HepG2 (cell line): ENCODE measurements around the gene TCEANC. TPM values are rescaled to one million over a fixed set of nuclear protein-coding genes. Genes with fewer than 3 reads are reported as not detected.

Experiments
- ATAC-seq: fragments of 200-7000 bp; cut with Tn5 transposase; 3 replicates; pipeline ENCODE4 v1.9.1; 2020; ENCODE audit warnings: mild to moderate bottlenecking, moderate library complexity
- BruUV-seq: library from RNA; stranded (reverse); fragments of 400-500 nt; replicated peaks from 2 replicates; lab custom pipeline; 2021; lab: Mats Ljungman, UMichigan
- CTCF ChIA-PET: fragments of 300-600 bp; formaldehyde crosslinking; extraction: SDS; loops from one replicate; lab custom pipeline; 2021; ENCODE audit warnings: low total read pairs, inconsistent platforms, low intra/inter-chr PET ratio; lab: Yijun Ruan, JAX
- POLR2A ChIA-PET: fragments of 350-600 bp; sonication (Branson Sonifier 250); formaldehyde crosslinking; loops from one replicate; lab custom pipeline; 2020; ENCODE audit warnings: antibody characterized with exemption, inconsistent platforms; lab: Yijun Ruan, JAX
- DNase-seq: peaks from one replicate; pipeline ENCODE4 v3.0.0-alpha.2; 2015; ENCODE audit warnings: low spot score
- FAIRE-seq: peaks from 3 replicates; lab custom pipeline; 2011; peaks lifted over from hg19 to GRCh38; lab: Jason Lieb, UNC
- H2AFZ ChIP-seq: one replicate; pipeline ENCODE4 v1.6.1; 2011; ENCODE audit warnings: low read length, inconsistent platforms
- H3K27ac ChIP-seq: fragments of 300-600 bp; 3 replicates; pipeline ENCODE4 v1.8.0; 2011; ENCODE audit warnings: mixed run types, mild to moderate bottlenecking, mixed read lengths, low read length, inconsistent platforms; ENCODE audit not compliant: insufficient read depth; ENCODE audit errors: extremely low read length
- H3K27me3 ChIP-seq, 2 experiments: fragments of 200-600 bp in 1 of 2; 2 replicates in 1 of 2; 3 replicates in 1 of 2; pipeline versions ENCODE4 v1.6.0 to v1.8.0; 2011; ENCODE audit warnings: low read length in 2 of 2, mild to moderate bottlenecking in 2 of 2, moderate library complexity in 2 of 2, inconsistent platforms in 1 of 2; ENCODE audit not compliant: insufficient read depth in 2 of 2, control insufficient read depth in 1 of 2
- H3K36me3 ChIP-seq, 2 experiments: fragments of 200-600 bp in 1 of 2; replicated peaks in 1 of 2; 2 replicates in 1 of 2; 3 replicates in 1 of 2; pipeline versions ENCODE4 v1.5.1 to v1.8.0; 2011; ENCODE audit warnings: low read length in 2 of 2, inconsistent platforms in 1 of 2; ENCODE audit not compliant: insufficient read depth in 2 of 2, control insufficient read depth in 1 of 2
- H3K4me1 ChIP-seq: 2 replicates; pipeline ENCODE4 v1.5.1; 2012; ENCODE audit warnings: low read length, inconsistent platforms; ENCODE audit not compliant: insufficient read depth
- H3K4me2 ChIP-seq: 2 replicates; pipeline ENCODE4 v1.6.0; 2011; ENCODE audit warnings: low read depth, low read length, inconsistent platforms
- H3K4me3 ChIP-seq, 3 experiments: fragments of 200-600 bp in 1 of 3; sonication (generic), shearing (Covaris generic) in 1 of 3; replicated peaks in 1 of 3; 2 replicates each; pipeline ENCODE4 v1.5.1; 2011 to 2016; ENCODE audit warnings: low read length in 3 of 3, inconsistent platforms in 2 of 3, low read depth in 2 of 3, mild to moderate bottlenecking in 2 of 3, control low read depth in 1 of 3, mixed read lengths in 1 of 3; ENCODE audit not compliant: insufficient read depth in 1 of 3
- H3K79me2 ChIP-seq: one replicate; pipeline ENCODE4 v1.6.1; 2011; ENCODE audit warnings: low read length, inconsistent platforms; ENCODE audit not compliant: insufficient read depth
- H3K9ac ChIP-seq: 2 replicates; pipeline ENCODE4 v1.6.0; 2011; ENCODE audit warnings: mild to moderate bottlenecking, low read depth, low read length, inconsistent platforms; ENCODE audit not compliant: insufficient read depth
- H3K9me3 ChIP-seq: 2 replicates; pipeline ENCODE4 v1.5.1; 2012; ENCODE audit warnings: mild to moderate bottlenecking, low read length
- H4K20me1 ChIP-seq: 2 replicates; pipeline ENCODE4 v1.6.0; 2011; ENCODE audit warnings: inconsistent platforms, mild to moderate bottlenecking, low read length, moderate library complexity; ENCODE audit not compliant: insufficient read depth
- DDIT3 ChIP-seq: sonication (generic); formaldehyde crosslinking; IDR thresholded peaks from 2 replicates; pipeline ENCODE4 v1.4.0; 2020; ENCODE audit warnings: mild to moderate bottlenecking, missing genetic modification reagents
- GATAD2A ChIP-seq: IDR thresholded peaks from 2 replicates; pipeline ENCODE4 v1.6.1; 2016
- HOXA5 ChIP-seq: sonication (generic); formaldehyde crosslinking; IDR thresholded peaks from 2 replicates; pipeline ENCODE4 v1.4.0; 2020; ENCODE audit warnings: missing genetic modification reagents
- NFKB2 ChIP-seq: sonication (generic); formaldehyde crosslinking; IDR thresholded peaks from 2 replicates; pipeline ENCODE4 v1.4.0; 2020; ENCODE audit warnings: missing genetic modification reagents, borderline replicate concordance
- NR1H2 ChIP-seq: sonication (generic); formaldehyde crosslinking; IDR thresholded peaks from 2 replicates; pipeline ENCODE4 v1.8.1; 2022; ENCODE audit warnings: low read depth, missing genetic modification reagents, borderline replicate concordance
- PREB ChIP-seq: sonication (generic); formaldehyde crosslinking; IDR thresholded peaks from 2 replicates; pipeline ENCODE4 v1.4.0; 2020; ENCODE audit warnings: missing genetic modification reagents
- STAT5B ChIP-seq: sonication (generic); formaldehyde crosslinking; IDR thresholded peaks from 2 replicates; pipeline ENCODE4 v1.4.0; 2020; ENCODE audit warnings: missing genetic modification reagents
- YY1 ChIP-seq: IDR thresholded peaks from 2 replicates; pipeline ENCODE4 v1.6.1; 2011; ENCODE audit warnings: low read length, low read depth, moderate library complexity, mild to moderate bottlenecking; ENCODE audit not compliant: insufficient read depth, insufficient replicate concordance
- WGBS: methylation state at CpG from one replicate; pipeline ENCODE4 v1.1.6; 2017; ENCODE audit warnings: low lambda C conversion rate; 5-methylcytosine and 5-hydroxymethylcytosine counted together
- in situ Hi-C: cut with HindIII; loops from 2 replicates; pipeline ENCODE4 v1.10.0; 2017; ENCODE audit warnings: low pct_unique_long_range_greater_than_20kb; ENCODE audit not compliant: extremely low pct_ligation_motif_present
- intact Hi-C: fragments of 100-400 bp; cut with micrococcal nuclease; formaldehyde crosslinking; loops from one replicate; pipeline ENCODE4 v1.10.0; 2022; ENCODE audit not compliant: unreplicated experiment
- polyA plus RNA-seq, 8 experiments: library from polyadenylated mRNA; depleted of rRNA in 3 of 8; stranded (reverse) in 7 of 8; unstranded in 1 of 8; fragments of >200 nt; fragmentation: Illumina TruSeq in 4 of 8; extraction: Trizol in 4 of 8; gene quantifications; 2 replicates each; pipeline versions ENCODE4 v1.2.1 to v1.2.3, GENCODE V29; 2011 to 2016; ENCODE audit warnings: low read depth in 4 of 8, missing spikeins in 1 of 8, mixed read lengths in 1 of 8; ENCODE audit not compliant: insufficient read depth in 1 of 8
- total RNA-seq, 5 experiments: library from RNA; depleted of rRNA; stranded (reverse); fragments of >200 nt; fragmentation: Illumina TruSeq; extraction: Trizol; gene quantifications; 2 replicates each; pipeline ENCODE4 v1.2.3, GENCODE V29; 2016; ENCODE audit warnings: low read depth in 1 of 5
- TF ChIP-seq, protein P1 (sequence below): sonication (generic); formaldehyde crosslinking; IDR thresholded peaks from 2 replicates; pipeline ENCODE4 v1.4.0; 2020; ENCODE audit warnings: missing genetic modification reagents

Gene TCEANC
- total and polyA plus RNA-seq, 2 of the 13 experiments (the other 11 are each of a cell fraction or from before 2014, with no cell fraction given): 0.51 to 0.97 TPM

DNA sequence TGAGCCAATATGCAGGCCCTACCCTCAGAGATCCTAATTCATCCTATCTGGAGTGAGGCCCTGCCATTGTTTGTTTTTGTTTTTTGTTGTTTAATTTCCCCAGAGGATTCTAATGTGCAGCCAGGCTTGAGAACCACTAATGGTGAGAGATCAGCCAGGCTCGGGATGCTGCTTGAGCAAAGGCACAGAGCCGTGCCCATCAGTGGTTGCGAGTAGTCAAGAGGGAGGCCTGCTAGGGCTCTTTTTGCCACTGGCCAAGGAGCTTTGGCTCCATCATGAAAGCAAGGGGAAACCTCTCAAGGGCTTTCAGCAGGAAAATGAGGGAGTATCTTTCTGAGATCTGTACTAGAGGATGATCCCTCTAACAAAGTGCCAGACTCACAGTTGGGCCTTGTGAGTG is 2.7 kb downstream of the TCEANC start:
- Histone ChIP-seq H3K4me3 (no peak overlapping the region), H3K9ac (no peak overlapping the region), H4K20me1 (no peaks in the 10 kb centered on the region), H3K27ac (no peak overlapping the region), H3K36me3 (no peaks in the 10 kb centered on the region), H3K4me2 (no peak overlapping the region), H2AFZ (no peak overlapping the region), H3K9me3 (no peaks in the 10 kb centered on the region), H3K27me3 (no peaks in the 10 kb centered on the region), H3K79me2 (no peaks in the 10 kb centered on the region), H3K4me1 (peaks cover 12% of the 10 kb centered on the region)
- in situ Hi-C loops (no loop called here), intact Hi-C loops (no loop called here)
- TF ChIP-seq DDIT3 (CRISPR knock-in tag): no peak
- TF ChIP-seq, protein P1, sequence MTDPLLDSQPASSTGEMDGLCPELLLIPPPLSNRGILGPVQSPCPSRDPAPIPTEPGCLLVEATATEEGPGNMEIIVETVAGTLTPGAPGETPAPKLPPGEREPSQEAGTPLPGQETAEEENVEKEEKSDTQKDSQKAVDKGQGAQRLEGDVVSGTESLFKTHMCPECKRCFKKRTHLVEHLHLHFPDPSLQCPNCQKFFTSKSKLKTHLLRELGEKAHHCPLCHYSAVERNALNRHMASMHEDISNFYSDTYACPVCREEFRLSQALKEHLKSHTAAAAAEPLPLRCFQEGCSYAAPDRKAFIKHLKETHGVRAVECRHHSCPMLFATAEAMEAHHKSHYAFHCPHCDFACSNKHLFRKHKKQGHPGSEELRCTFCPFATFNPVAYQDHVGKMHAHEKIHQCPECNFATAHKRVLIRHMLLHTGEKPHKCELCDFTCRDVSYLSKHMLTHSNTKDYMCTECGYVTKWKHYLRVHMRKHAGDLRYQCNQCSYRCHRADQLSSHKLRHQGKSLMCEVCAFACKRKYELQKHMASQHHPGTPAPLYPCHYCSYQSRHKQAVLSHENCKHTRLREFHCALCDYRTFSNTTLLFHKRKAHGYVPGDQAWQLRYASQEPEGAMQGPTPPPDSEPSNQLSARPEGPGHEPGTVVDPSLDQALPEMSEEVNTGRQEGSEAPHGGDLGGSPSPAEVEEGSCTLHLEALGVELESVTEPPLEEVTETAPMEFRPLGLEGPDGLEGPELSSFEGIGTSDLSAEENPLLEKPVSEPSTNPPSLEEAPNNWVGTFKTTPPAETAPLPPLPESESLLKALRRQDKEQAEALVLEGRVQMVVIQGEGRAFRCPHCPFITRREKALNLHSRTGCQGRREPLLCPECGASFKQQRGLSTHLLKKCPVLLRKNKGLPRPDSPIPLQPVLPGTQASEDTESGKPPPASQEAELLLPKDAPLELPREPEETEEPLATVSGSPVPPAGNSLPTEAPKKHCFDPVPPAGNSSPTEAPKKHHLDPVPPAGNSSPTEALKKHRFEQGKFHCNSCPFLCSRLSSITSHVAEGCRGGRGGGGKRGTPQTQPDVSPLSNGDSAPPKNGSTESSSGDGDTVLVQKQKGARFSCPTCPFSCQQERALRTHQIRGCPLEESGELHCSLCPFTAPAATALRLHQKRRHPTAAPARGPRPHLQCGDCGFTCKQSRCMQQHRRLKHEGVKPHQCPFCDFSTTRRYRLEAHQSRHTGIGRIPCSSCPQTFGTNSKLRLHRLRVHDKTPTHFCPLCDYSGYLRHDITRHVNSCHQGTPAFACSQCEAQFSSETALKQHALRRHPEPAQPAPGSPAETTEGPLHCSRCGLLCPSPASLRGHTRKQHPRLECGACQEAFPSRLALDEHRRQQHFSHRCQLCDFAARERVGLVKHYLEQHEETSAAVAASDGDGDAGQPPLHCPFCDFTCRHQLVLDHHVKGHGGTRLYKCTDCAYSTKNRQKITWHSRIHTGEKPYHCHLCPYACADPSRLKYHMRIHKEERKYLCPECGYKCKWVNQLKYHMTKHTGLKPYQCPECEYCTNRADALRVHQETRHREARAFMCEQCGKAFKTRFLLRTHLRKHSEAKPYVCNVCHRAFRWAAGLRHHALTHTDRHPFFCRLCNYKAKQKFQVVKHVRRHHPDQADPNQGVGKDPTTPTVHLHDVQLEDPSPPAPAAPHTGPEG (CRISPR knock-in tag): no peak
- no peak for TF ChIP-seq PREB (CRISPR knock-in tag)
- no peak for TF ChIP-seq GATAD2A (CRISPR knock-in tag)
- TF ChIP-seq STAT5B (CRISPR knock-in tag): no peak
- no peak for TF ChIP-seq HOXA5 (CRISPR knock-in tag)
- no peak for TF ChIP-seq NFKB2
- TF ChIP-seq NR1H2 (CRISPR knock-in tag): no peak
- no peak for TF ChIP-seq YY1
- no peak for FAIRE-seq
- CTCF ChIA-PET: no interaction called here
- no CpG with 5 or more reads among the region's 3 CpGs for WGBS
- POLR2A ChIA-PET: no interaction called here
- BruUV-seq: no TSS peak
- DNase-seq: no peak
- no peak for ATAC-seq
